Sigmoid colon (tissue), 4 donors: ENCODE results near the gene RXRG.

ENCODE experiments used
- CTCF ChIP-seq, 4 experiments: fragments of 450-650 bp in 3 of 4; fragments of 200-600 bp in 1 of 4; IDR thresholded peaks; one replicate each; pipeline ENCODE4 v1.5.1; 2016 to 2019; ENCODE audit warnings: antibody characterized with exemption in 4 of 4, mild to moderate bottlenecking in 3 of 4, moderate library complexity in 2 of 4
- EP300 ChIP-seq, 4 donors: sonication (generic); formaldehyde crosslinking; IDR thresholded peaks; one replicate each; pipeline ENCODE4 v1.6.1; 2017; ENCODE audit warnings: antibody characterized with exemption in 4 of 4
- POLR2A ChIP-seq, 2 donors: fragments of 450-650 bp; IDR thresholded peaks; one replicate each; pipeline ENCODE4 v1.6.1; 2016; ENCODE audit warnings: antibody characterized with exemption in 2 of 2, mild to moderate bottlenecking in 2 of 2, moderate library complexity in 2 of 2
- POLR2AphosphoS5 ChIP-seq, 4 donors: sonication (generic); formaldehyde crosslinking; IDR thresholded peaks; one replicate each; pipeline ENCODE4 v1.6.1; 2017; ENCODE audit warnings: antibody characterized with exemption in 4 of 4

GRCh38 chr1:165416876-165417275, 28.1 kb downstream of the RXRG start:
- no peak for TF ChIP-seq CTCF (IDR thresholded peaks at IDR 0.05)
- no peak for TF ChIP-seq POLR2A (IDR thresholded peaks at IDR 0.05)
- no peak for TF ChIP-seq POLR2AphosphoS5 (IDR thresholded peaks at IDR 0.05)
- TF ChIP-seq EP300 (IDR thresholded peaks at IDR 0.05): no peak
